DND-41 (cell line): ENCODE measurements around the gene GTF3C5.
"Not testable (repeated sequence)": the region's sequence is repeated elsewhere in the genome, so short reads cannot be mapped to it uniquely, and the experiment has no call there.

Experiments
- ATAC-seq: fragments of 200-7000 bp; cut with Tn5 transposase; 3 replicates; pipeline ENCODE4 v1.9.1; 2021; ENCODE audit warnings: low read depth; ENCODE audit not compliant: insufficient read depth
- DNase-seq: peaks from one replicate; pipeline ENCODE4 v3.0.0-alpha.2; 2020
- H2AFZ ChIP-seq: 2 replicates; pipeline ENCODE4 v1.6.0; 2012; ENCODE audit warnings: low read depth, low read length
- H3K27ac ChIP-seq: 2 replicates; pipeline ENCODE4 v1.5.1; 2012; ENCODE audit warnings: low read length, inconsistent platforms
- H3K27me3 ChIP-seq: fragments of 200-600 bp; sonication (generic); 2 replicates; pipeline ENCODE4 v1.6.0; 2012; ENCODE audit warnings: low read length, mild to moderate bottlenecking, inconsistent platforms; ENCODE audit not compliant: insufficient read depth, poor library complexity
- H3K36me3 ChIP-seq: 2 replicates; pipeline ENCODE4 v1.5.1; 2012; ENCODE audit warnings: low read length, inconsistent platforms; ENCODE audit not compliant: insufficient read depth
- H3K4me1 ChIP-seq: 2 replicates; pipeline ENCODE4 v1.5.1; 2012; ENCODE audit warnings: mild to moderate bottlenecking, low read length; ENCODE audit not compliant: insufficient read depth
- H3K4me2 ChIP-seq: 2 replicates; pipeline ENCODE4 v1.6.0; 2012; ENCODE audit warnings: mild to moderate bottlenecking, moderate library complexity, low read length, inconsistent platforms; ENCODE audit not compliant: insufficient read depth
- H3K4me3 ChIP-seq, 2 experiments: fragments of 200-600 bp in 1 of 2; shearing (Covaris generic) in 1 of 2; 2 replicates each; pipeline ENCODE4 v1.5.1; 2012 to 2016; ENCODE audit warnings: inconsistent platforms in 2 of 2, low read length in 2 of 2, mild to moderate bottlenecking in 2 of 2, low read depth in 1 of 2, moderate library complexity in 1 of 2
- H3K79me2 ChIP-seq: 2 replicates; pipeline ENCODE4 v1.6.0; 2012; ENCODE audit warnings: low read length, inconsistent platforms; ENCODE audit not compliant: insufficient read depth
- H3K9ac ChIP-seq: 2 replicates; pipeline ENCODE4 v1.6.0; 2012; ENCODE audit warnings: low read depth, mild to moderate bottlenecking, inconsistent platforms, low read length, moderate library complexity
- H3K9me3 ChIP-seq: 2 replicates; pipeline ENCODE4 v1.5.1; 2012; ENCODE audit warnings: low read length, moderate library complexity, mild to moderate bottlenecking, inconsistent platforms; ENCODE audit not compliant: insufficient read depth, severe bottlenecking
- H4K20me1 ChIP-seq: 2 replicates; pipeline ENCODE4 v1.6.0; 2012; ENCODE audit warnings: low read length; ENCODE audit not compliant: insufficient read depth
- EZH2 ChIP-seq: IDR thresholded peaks from 3 replicates; pipeline ENCODE4 v1.6.1; 2012; ENCODE audit warnings: borderline replicate concordance, low read depth, mild to moderate bottlenecking, moderate library complexity, low read length, inconsistent platforms; ENCODE audit not compliant: severe bottlenecking
- TF ChIP-seq, protein P1 (sequence below): IDR thresholded peaks from 2 replicates; pipeline ENCODE4 v1.5.1; 2012; ENCODE audit warnings: borderline replicate concordance, low read length, moderate library complexity, mild to moderate bottlenecking; ENCODE audit not compliant: poor library complexity, severe bottlenecking; ENCODE audit errors: extremely low read depth

The GTF3C5 gene

GRCh38 chr9:133080161-133080560 lies 49.4 kb downstream of the GTF3C5 start:
- H3K36me3 ChIP-seq, result no peaks in the 10 kb centered on the region
- no peak for ATAC-seq
- H3K9ac ChIP-seq, result no peak overlapping the region
- H3K9me3 ChIP-seq, result no peaks in the 10 kb centered on the region
- H3K27me3 ChIP-seq, result no peaks in the 10 kb centered on the region
- no peak for DNase-seq
- no peaks in the 10 kb centered on the region for H4K20me1 ChIP-seq
- no peak overlapping the region for H3K27ac ChIP-seq
- TF ChIP-seq, protein P1, sequence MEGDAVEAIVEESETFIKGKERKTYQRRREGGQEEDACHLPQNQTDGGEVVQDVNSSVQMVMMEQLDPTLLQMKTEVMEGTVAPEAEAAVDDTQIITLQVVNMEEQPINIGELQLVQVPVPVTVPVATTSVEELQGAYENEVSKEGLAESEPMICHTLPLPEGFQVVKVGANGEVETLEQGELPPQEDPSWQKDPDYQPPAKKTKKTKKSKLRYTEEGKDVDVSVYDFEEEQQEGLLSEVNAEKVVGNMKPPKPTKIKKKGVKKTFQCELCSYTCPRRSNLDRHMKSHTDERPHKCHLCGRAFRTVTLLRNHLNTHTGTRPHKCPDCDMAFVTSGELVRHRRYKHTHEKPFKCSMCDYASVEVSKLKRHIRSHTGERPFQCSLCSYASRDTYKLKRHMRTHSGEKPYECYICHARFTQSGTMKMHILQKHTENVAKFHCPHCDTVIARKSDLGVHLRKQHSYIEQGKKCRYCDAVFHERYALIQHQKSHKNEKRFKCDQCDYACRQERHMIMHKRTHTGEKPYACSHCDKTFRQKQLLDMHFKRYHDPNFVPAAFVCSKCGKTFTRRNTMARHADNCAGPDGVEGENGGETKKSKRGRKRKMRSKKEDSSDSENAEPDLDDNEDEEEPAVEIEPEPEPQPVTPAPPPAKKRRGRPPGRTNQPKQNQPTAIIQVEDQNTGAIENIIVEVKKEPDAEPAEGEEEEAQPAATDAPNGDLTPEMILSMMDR, result no peak
- no peak for TF ChIP-seq EZH2
- no peaks in the 10 kb centered on the region for H3K79me2 ChIP-seq
- no peak overlapping the region for H3K4me2 ChIP-seq
- H2AFZ ChIP-seq, result no peak overlapping the region
- no peaks in the 10 kb centered on the region for H3K4me1 ChIP-seq
- H3K4me3 ChIP-seq, result no peak overlapping the region

- H3K4me3 ChIP-seq, H2AFZ ChIP-seq, ATAC-seq, H3K36me3 ChIP-seq, H3K4me1 ChIP-seq, H3K9me3 ChIP-seq, H3K9ac ChIP-seq, H3K27me3 ChIP-seq, H4K20me1 ChIP-seq, DNase-seq, H3K79me2 ChIP-seq, H3K27ac ChIP-seq, H3K4me2 ChIP-seq: not testable (repeated sequence)
Observed at GRCh38 chr9:133080786-133081779, 50.3 kb downstream of the GTF3C5 start.

- H4K20me1 ChIP-seq, H3K27me3 ChIP-seq, ATAC-seq, H3K27ac ChIP-seq, H3K36me3 ChIP-seq, H3K4me1 ChIP-seq, H3K4me2 ChIP-seq, DNase-seq, H3K4me3 ChIP-seq, H3K79me2 ChIP-seq, H3K9ac ChIP-seq, H2AFZ ChIP-seq, H3K9me3 ChIP-seq: not testable (repeated sequence)
Observed at GRCh38 chr9:133081957-133082644, 51.3 kb downstream of the GTF3C5 start.

DNA sequence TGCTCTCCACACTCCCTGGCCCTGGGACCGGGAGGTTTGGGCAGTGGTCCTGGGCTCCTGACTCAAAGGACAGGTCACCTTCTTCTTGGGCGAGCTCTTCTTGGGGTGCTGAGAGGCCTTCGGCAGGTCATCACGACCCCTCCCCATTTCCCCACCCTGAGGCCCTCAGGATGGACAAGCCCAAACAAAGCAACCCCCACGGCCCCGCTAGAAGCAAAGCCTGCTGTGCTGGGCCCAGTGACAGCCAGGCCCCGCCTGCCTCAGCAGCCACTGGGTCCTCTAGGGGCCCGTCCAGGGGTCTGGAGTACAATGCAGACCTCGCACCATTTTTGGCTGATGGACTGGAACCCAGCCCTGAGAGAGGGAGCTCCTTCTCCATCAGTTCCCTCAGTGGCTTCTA lies 52.9 kb downstream of the GTF3C5 start:
- not testable (repeated sequence) for H3K27ac ChIP-seq, H3K9ac ChIP-seq, H3K27me3 ChIP-seq, H3K79me2 ChIP-seq, DNase-seq, H2AFZ ChIP-seq, H4K20me1 ChIP-seq, H3K4me2 ChIP-seq, H3K9me3 ChIP-seq, H3K36me3 ChIP-seq, ATAC-seq, H3K4me1 ChIP-seq, H3K4me3 ChIP-seq

GRCh38 chr9:133086212-133086860 lies 55.5 kb downstream of the GTF3C5 start:
- ATAC-seq, H3K9me3 ChIP-seq, H3K36me3 ChIP-seq, H2AFZ ChIP-seq, H4K20me1 ChIP-seq, H3K27ac ChIP-seq, H3K9ac ChIP-seq, H3K4me3 ChIP-seq, H3K27me3 ChIP-seq, H3K79me2 ChIP-seq, DNase-seq, H3K4me1 ChIP-seq, H3K4me2 ChIP-seq: not testable (repeated sequence)
